GM18502 (cell line): ENCODE measurements around the gene AP3M1.
"Not testable (repeated sequence)": the region's sequence is repeated elsewhere in the genome, so short reads cannot be mapped to it uniquely, and the experiment has no call there.

Experiments used
- ATAC-seq: cut with Tn5 transposase; IDR thresholded peaks from one replicate; pipeline ENCODE4 v1.9.1; 2021; ENCODE audit warnings: mild to moderate bottlenecking; ENCODE audit not compliant: unreplicated experiment, poor library complexity

Gene AP3M1

DNA sequence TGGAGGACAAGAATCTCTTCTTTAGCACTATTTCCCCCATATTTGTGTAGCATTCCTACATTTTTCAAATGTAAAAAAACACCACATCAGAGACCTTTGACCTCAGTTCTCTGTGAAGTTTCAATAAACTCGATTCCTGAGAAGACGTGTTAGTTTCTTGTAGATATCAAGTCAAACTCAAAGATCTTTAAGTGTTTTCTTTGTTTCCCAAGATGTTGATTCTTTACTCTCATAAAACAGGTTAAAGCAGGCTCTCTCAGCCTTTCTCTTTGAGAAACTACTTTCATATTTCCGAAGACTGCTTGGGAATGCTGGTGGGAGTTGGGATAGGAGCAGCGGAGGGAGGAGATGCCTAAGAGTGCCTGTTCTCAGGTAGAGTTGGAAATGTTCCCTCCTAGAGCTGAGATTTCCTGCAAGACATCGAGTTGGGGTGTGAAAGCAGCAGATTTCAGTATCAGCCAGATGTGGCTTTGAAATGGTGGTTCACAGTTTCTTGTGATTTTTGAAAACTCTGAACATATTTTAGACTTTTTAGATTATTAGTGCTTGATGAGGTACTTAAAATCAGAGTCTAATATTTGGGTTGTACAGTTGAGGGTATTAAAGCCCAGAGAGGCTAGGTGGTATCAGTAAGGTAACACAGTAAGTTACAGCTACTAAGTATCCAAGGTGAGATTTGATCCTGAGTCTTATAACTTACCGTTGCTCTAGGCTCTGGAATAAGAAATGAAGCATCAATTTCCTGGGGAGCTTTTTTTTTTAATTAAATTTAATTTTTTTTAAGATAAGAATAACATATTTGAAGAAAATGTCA lies 14.3 kb upstream of the AP3M1 start:
- ATAC-seq = no peak

- no peak for ATAC-seq
These were observed 12.9 kb upstream of the AP3M1 start for GRCh38 chr10:74163319-74164068.

GRCh38 chr10:74160013-74160412 lies 9.4 kb upstream of the AP3M1 start:
- ATAC-seq = no peak

DNA sequence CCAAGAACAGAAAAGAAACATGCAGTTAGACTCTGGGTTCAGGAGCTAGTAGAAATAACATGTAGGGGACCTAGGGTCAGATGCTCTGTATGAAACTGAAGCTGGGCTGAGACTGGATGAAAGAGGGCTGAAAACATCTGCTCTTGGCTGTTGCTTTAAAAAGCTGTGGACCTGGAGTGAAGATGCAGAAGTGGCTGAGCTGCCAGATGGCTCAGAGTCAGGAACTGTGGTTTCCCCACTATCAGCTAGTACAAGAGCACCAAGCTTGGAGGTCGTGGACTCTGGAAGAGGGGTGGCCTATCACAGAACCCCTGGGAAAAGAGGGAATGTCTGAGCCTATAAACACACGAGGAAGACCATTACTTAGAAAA lies 6.3 kb upstream of the AP3M1 start:
- no peak for ATAC-seq

GRCh38 chr10:74153676-74154075 lies 3.0 kb upstream of the AP3M1 start:
- ATAC-seq = no peak

DNA sequence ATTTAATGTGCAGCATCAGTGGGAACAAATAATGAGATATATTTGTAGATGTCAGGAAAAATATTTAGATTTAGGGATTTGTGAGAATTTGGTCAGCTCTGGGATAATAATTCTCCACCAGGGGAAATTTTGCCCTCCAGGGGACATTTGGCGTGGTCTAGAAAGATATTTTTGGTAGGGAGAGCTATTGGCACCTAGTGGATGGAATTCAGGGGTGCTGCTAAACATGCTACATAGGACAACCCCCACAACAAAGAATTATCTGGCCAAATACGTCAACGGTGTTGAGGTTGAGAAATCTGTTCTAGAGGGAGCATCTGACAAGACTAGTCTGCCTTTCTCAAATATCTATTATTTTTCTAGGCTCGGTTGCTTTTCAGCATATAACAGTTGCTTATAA lies 2.5 kb upstream of the AP3M1 start:
- ATAC-seq = no peak

DNA sequence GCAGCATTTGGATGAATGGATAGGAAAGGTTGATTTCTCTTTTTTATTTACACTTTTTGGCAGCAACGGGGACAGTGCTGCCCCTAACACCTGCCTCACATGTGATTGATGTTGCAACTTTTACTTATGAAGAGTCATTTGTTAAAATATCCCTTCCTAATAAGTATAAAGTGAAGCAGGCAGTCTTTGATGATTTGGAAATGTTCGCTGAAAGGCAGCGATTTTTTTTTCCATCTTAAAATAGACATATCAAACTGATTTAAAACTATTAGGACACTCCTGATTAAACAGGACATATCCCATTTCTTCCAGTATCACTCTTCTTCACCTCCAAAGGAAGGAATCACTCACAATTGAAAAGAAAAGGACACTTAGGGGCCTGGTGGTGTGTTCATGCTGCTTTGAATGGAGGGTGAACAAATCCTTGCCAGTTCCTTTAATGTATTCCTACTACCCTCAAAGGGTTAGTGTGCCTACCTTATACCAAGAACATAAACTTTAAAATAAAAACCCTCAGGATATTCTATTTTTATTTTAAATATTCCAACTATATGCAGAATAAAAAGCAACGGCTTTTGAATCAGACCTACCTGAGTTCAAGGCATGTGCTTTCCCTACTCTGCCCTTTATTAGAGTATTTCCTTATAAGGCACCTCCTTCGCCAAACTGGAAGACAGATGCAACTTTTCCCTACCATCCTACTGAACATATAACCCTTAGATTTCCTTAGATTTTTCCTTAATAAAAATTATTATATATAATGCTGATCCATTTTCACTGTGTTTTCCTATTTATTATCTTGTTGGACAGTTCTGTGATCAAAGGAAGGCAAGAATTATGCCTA lies 1.5 kb upstream of the AP3M1 start:
- ATAC-seq = no peak

- peak; percentile 86 for ATAC-seq
These were observed 606 bp upstream of the AP3M1 start, which contains the start of gene ADK for GRCh38 chr10:74150990-74151878. TSS of gene ADK (plus strand) at chr10:74151221. CDS start at chr10:74151279, 58 bp downstream.

GRCh38 chr10:74146980-74147379 lies 3.6 kb downstream of the AP3M1 start:
- ATAC-seq = not testable (repeated sequence)

DNA sequence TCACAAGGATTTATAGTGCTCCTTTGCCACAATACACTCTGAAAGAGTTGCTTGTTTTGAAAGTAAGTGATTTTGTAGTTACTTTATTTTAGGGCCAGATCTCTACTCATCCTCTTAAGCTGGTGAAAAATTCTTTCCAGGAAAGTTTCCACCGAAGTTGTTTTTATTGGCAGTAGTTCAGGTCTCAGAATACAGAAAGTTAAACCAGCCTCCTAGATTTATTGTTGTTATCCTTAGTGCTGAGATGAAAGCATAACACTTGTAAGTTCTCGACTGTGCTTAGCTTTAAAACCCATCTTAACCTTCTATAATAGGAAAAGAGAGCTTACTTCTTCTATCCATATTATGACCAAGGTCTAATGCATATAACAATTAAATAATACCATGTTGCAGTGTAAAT lies 5.5 kb downstream of the AP3M1 start:
- no peak for ATAC-seq

DNA sequence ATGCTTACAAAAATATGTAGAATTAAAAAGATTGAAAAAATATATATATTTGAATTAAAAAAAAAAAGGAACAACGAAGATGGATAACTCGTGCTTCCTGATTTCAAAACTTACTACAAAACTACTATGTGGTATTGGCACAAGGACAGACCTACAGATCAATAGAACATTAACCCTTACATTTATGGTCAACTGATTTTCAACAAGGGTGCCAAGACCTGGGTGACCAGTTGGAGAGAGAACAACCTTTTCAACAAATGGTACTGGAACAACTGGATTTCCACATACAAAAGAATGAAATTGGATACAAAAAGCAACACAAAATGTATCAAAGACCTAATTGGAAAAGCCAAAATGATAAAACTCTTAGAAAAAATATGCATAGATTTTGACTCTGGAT lies 10.1 kb downstream of the AP3M1 start:
- no peak for ATAC-seq

- no peak for ATAC-seq
These were observed 10.6 kb downstream of the AP3M1 start for GRCh38 chr10:74139981-74140380.

GRCh38 chr10:74138596-74138995 lies 12.0 kb downstream of the AP3M1 start:
- not testable (repeated sequence) for ATAC-seq

GRCh38 chr10:74137992-74138391 lies 12.6 kb downstream of the AP3M1 start:
- no peak for ATAC-seq

DNA sequence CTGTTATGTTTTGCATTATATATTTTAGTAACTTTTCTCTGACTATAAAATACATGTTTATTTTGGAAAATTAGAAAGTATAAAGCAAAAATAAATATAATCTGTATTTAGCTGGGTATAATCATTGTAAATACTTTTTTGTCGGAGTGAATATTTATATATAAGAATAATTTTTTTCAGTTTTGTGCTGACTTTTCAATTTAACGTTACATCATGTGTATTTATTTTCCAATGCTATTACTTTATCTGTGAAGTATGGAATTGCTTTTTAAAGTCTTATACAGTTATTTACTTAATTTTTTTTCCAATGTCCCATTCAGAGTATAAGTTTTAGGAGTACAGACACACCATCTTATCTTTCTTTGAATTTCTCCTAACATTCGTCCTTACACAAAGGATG lies 15.2 kb downstream of the AP3M1 start:
- no peak for ATAC-seq

- no peak for ATAC-seq
These were observed 16.5 kb downstream of the AP3M1 start for GRCh38 chr10:74133923-74134820.

DNA sequence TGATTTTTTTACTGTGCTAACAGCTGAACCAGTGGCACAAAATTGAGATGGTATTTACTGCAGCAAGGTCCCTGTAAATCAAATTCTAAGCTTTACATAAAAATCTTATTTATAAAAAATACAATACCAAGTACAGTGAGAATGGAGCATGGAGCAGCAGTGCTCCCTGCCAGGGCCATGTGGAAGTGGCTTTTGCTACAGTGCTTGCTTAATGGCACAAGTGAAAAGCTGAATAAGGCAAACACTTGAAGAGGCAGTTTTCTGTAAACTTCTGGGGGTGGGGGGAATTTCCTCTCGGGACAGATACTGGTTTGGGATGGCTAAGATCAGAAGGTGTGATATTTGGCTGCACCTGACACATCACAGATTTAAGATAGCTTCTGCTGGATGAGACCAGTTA lies 27.5 kb downstream of the AP3M1 start:
- no peak for ATAC-seq

DNA sequence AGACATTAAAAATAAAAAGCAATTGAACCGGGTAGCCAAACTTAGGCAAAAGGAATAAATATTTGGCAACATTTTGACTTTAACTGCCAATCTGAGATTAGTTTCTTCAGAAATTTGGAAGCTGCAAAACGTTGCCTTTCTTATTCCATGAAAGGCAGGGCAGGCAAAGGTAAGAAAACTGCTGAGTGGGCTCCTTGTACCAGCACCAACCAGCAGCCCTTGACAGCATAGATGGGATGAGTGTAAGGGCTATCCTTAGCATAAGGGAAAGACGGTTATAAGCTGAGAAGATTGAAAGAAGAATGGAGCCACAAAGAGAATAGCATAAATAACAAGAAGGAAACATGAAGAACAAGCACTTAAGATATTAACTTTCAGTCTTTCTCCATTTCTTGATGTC lies 28.6 kb downstream of the AP3M1 start:
- no peak for ATAC-seq

- ATAC-seq = no peak
These were observed 29.3 kb downstream of the AP3M1 start for GRCh38 chr10:74121368-74121767.
